Measurements from ENCODE around the gene ZNF318. TPM values are rescaled to one million over a fixed set of nuclear protein-coding genes. Genes with fewer than 3 reads are reported as not detected.
A peak's percentile ranks its signal among the peaks of the same experiment; 100 is the strongest.
"Not testable (repeated sequence)": the region's sequence is repeated elsewhere in the genome, so short reads cannot be mapped to it uniquely, and the experiment has no call there.

The ZNF318 gene, protein sequence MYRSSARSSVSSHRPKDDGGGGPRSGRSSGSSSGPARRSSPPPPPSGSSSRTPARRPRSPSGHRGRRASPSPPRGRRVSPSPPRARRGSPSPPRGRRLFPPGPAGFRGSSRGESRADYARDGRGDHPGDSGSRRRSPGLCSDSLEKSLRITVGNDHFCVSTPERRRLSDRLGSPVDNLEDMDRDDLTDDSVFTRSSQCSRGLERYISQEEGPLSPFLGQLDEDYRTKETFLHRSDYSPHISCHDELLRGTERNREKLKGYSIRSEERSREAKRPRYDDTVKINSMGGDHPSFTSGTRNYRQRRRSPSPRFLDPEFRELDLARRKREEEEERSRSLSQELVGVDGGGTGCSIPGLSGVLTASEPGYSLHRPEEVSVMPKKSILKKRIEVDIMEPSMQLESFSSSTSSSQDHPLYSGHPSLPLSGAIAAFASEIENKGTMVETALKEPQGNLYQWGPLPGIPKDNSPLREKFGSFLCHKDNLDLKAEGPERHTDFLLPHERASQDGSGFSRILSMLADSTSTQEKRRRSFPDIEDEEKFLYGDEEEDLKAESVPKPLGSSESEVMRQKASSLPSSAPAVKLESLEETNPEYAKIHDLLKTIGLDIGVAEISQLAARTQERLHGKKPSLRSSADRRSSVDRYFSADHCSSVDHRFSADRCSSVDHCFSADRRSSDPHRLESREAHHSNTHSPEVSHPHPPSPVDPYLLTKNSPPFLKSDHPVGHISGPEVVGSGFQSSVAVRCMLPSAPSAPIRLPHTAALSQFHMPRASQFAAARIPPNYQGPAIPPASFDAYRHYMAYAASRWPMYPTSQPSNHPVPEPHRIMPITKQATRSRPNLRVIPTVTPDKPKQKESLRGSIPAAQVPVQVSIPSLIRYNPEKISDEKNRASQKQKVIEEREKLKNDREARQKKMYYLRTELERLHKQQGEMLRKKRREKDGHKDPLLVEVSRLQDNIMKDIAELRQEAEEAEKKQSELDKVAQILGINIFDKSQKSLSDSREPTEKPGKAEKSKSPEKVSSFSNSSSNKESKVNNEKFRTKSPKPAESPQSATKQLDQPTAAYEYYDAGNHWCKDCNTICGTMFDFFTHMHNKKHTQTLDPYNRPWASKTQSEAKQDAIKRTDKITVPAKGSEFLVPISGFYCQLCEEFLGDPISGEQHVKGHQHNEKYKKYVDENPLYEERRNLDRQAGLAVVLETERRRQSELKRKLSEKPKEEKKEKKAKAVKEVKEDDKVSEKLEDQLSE (N-terminal part only)
- total RNA-seq, result 22.9 TPM

GRCh38 chr6:43369174-43370002 is at the start of gene ZNF318:
Gene ZNF318, minus strand, starts transcription at chr6:43369647. Its CDS starts 282 bp downstream, at chr6:43369365.
- peak within 1 kb of the TSS; percentile 77 for H3K4me3 ChIP-seq (ENCODE audit: low read length)
- no peaks in the 10 kb centered on the region for H3K27me3 ChIP-seq (ENCODE audit: insufficient read depth, low read length)
- peaks cover 40% of the 10 kb centered on the region for H3K4me1 ChIP-seq (ENCODE audit: insufficient read depth, low read length)
- H3K9me3 ChIP-seq (ENCODE audit: low read depth, low read length), result no peaks in the 10 kb centered on the region

DNA sequence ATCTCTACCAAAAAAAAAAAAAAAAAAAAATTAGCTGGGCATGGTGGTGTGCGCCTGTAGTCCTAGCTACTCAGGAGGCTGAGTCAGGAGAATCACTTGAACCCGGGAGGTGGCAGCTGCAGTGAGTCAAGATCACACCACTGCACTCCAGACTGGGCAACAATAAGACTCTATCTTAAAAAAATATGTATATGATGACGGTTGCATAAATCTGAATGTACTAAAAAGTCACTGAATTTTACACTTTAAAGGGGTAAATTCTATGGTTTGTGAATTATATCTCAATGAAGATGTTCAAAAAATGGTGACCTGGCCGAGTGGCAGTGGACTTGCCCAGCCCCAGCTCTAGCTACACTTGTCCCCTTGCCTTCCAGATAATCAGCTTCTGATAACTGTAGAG is 47.5 kb upstream of the ZNF318 start:
- Histone ChIP-seq H3K27me3 (ENCODE audit: insufficient read depth, low read length) (no peaks in the 10 kb centered on the region), H3K9me3 (ENCODE audit: low read depth, low read length) (no peaks in the 10 kb centered on the region), H3K4me1 (ENCODE audit: insufficient read depth, low read length) (no peaks in the 10 kb centered on the region), H3K4me3 (ENCODE audit: low read length) (no peak overlapping the region)

DNA sequence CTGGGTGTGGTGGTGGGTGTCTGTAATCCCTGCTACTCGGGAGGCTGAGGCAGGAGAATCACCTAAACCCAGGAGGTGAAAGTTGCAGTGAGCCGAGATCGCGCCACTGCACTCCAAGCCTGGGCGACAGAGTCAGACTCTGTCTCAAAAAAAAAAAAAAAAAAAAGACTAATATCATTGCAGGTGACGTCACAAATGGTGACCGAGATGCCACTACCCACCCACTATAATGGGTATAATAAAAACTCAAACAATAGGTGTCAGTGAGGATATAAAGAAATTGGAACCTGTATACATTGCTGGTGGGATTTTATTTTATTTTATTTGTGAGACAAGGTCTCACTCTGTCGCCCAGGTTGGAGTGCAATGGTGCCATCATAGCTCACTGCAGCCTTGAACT is 45.8 kb upstream of the ZNF318 start:
- not testable (repeated sequence) for H3K4me3 ChIP-seq (ENCODE audit: low read length); H3K4me1 ChIP-seq (ENCODE audit: insufficient read depth, low read length)

GRCh38 chr6:43413002-43413401 is 43.6 kb upstream of the ZNF318 start:
- H3K4me3 ChIP-seq (ENCODE audit: low read length), result no peak overlapping the region
- no peaks in the 10 kb centered on the region for H3K9me3 ChIP-seq (ENCODE audit: low read depth, low read length)
- H3K27me3 ChIP-seq (ENCODE audit: insufficient read depth, low read length), result peaks cover 2% of the 10 kb centered on the region
- no peaks in the 10 kb centered on the region for H3K4me1 ChIP-seq (ENCODE audit: insufficient read depth, low read length)

More for the DNA sequence above, 45.8 kb upstream of the ZNF318 start:
- H3K9me3 ChIP-seq (ENCODE audit: low read depth, low read length); H3K27me3 ChIP-seq (ENCODE audit: insufficient read depth, low read length): not testable (repeated sequence)

- peaks cover 2% of the 10 kb centered on the region for H3K27me3 ChIP-seq (ENCODE audit: insufficient read depth, low read length)
- no peak overlapping the region for H3K4me3 ChIP-seq (ENCODE audit: low read length)
- H3K4me1 ChIP-seq (ENCODE audit: insufficient read depth, low read length), result no peaks in the 10 kb centered on the region
- H3K9me3 ChIP-seq (ENCODE audit: low read depth, low read length), result no peaks in the 10 kb centered on the region
Measured at GRCh38 chr6:43412541-43412940, 43.1 kb upstream of the ZNF318 start.

- not testable (repeated sequence) for H3K9me3 ChIP-seq (ENCODE audit: low read depth, low read length); H3K27me3 ChIP-seq (ENCODE audit: insufficient read depth, low read length); H3K4me1 ChIP-seq (ENCODE audit: insufficient read depth, low read length); H3K4me3 ChIP-seq (ENCODE audit: low read length)
Measured at GRCh38 chr6:43410776-43411175, 41.3 kb upstream of the ZNF318 start.

DNA sequence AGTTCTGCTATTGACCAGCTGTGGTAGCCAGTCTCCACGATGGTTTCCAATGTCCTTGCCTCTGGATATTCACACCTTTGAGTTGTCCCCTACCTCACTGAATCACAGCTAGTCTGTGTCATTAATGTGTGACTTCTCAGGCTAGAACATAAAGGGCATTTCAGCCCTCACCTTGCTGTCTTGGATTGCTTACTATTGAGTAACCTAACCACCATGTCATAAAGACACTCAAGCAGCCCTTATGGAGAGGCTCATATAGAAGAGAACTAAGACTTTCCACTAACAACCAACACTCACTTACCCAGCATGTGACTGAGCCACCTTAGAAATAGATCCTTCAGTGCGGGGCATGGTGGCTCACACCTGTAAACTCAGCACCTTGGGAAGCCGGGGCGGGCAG is 38.8 kb upstream of the ZNF318 start:
- Histone ChIP-seq H3K4me3 (ENCODE audit: low read length) (no peak overlapping the region), H3K9me3 (ENCODE audit: low read depth, low read length) (no peaks in the 10 kb centered on the region), H3K4me1 (ENCODE audit: insufficient read depth, low read length) (no peaks in the 10 kb centered on the region), H3K27me3 (ENCODE audit: insufficient read depth, low read length) (peaks cover 17% of the 10 kb centered on the region)

DNA sequence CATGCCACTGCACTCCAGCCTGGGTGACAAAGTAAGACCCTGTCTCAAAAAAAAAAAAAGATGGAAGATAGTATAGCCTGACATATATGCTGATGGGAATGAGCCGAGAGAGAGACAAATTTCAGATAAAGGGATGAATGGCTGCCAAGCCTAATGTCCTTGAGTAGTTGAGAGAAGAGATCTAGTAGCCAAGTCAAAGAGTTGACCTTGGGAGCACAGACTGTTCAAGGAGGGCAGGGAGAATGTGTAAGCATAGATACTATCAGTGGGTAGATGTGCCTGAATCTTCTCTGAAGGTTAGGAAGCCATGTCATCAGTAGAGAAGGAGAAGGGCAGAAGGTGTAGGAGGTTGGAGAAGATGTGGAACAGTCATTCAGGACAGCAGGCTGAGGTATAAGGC is 37.8 kb upstream of the ZNF318 start:
- Histone ChIP-seq H3K4me1 (ENCODE audit: insufficient read depth, low read length) (no peaks in the 10 kb centered on the region), H3K9me3 (ENCODE audit: low read depth, low read length) (no peaks in the 10 kb centered on the region), H3K27me3 (ENCODE audit: insufficient read depth, low read length) (peaks cover 18% of the 10 kb centered on the region), H3K4me3 (ENCODE audit: low read length) (no peak overlapping the region)

- Histone ChIP-seq H3K9me3 (ENCODE audit: low read depth, low read length) (no peaks in the 10 kb centered on the region), H3K4me3 (ENCODE audit: low read length) (no peak overlapping the region), H3K4me1 (ENCODE audit: insufficient read depth, low read length) (no peaks in the 10 kb centered on the region), H3K27me3 (ENCODE audit: insufficient read depth, low read length) (peaks cover 18% of the 10 kb centered on the region)
Measured at GRCh38 chr6:43405354-43405753, 35.9 kb upstream of the ZNF318 start.

GRCh38 chr6:43402820-43403219 is 33.4 kb upstream of the ZNF318 start:
- no peaks in the 10 kb centered on the region for H3K9me3 ChIP-seq (ENCODE audit: low read depth, low read length)
- no peaks in the 10 kb centered on the region for H3K4me1 ChIP-seq (ENCODE audit: insufficient read depth, low read length)
- peaks cover 16% of the 10 kb centered on the region for H3K27me3 ChIP-seq (ENCODE audit: insufficient read depth, low read length)
- no peak overlapping the region for H3K4me3 ChIP-seq (ENCODE audit: low read length)

GRCh38 chr6:43401730-43402129 is 32.3 kb upstream of the ZNF318 start:
- Histone ChIP-seq H3K9me3 (ENCODE audit: low read depth, low read length) (no peaks in the 10 kb centered on the region), H3K27me3 (ENCODE audit: insufficient read depth, low read length) (peaks cover 16% of the 10 kb centered on the region), H3K4me1 (ENCODE audit: insufficient read depth, low read length) (no peaks in the 10 kb centered on the region), H3K4me3 (ENCODE audit: low read length) (no peak overlapping the region)

DNA sequence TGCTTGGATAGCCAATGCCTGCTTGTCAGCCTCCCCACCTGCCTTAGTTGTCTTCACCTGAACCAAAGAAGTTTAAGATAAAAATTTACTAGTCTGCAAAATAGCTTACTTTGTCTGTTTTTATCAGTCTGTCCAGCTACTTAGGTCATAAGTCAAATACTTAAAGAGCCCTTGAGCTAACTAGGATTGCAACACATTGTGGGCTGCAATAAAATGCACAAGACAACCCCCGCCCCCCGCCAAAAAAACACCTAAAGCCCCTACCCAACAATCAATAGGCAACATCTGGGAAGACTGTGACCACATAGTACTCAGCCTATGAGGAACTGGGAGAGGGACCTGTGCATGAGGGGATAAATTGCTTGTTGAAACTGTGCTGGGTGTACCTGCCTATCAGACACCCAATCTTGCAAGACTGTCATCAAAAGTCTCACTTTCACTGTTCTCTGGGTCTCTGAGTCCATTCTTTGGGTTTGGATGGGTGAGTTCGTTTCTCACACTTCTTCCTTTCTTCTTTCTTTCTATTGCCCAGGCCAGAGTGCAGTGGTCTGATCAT is 30.6 kb upstream of the ZNF318 start:
- Histone ChIP-seq H3K4me3 (ENCODE audit: low read length) (no peak overlapping the region), H3K4me1 (ENCODE audit: insufficient read depth, low read length) (no peaks in the 10 kb centered on the region), H3K27me3 (ENCODE audit: insufficient read depth, low read length) (peaks cover 14% of the 10 kb centered on the region), H3K9me3 (ENCODE audit: low read depth, low read length) (no peaks in the 10 kb centered on the region)

GRCh38 chr6:43396408-43397149 is 27.1 kb upstream of the ZNF318 start:
- Histone ChIP-seq H3K27me3 (ENCODE audit: insufficient read depth, low read length) (peaks cover 12% of the 10 kb centered on the region), H3K9me3 (ENCODE audit: low read depth, low read length) (no peaks in the 10 kb centered on the region), H3K4me3 (ENCODE audit: low read length) (no peak overlapping the region), H3K4me1 (ENCODE audit: insufficient read depth, low read length) (peaks cover 19% of the 10 kb centered on the region)
